IPS-20b (cell line): ENCODE results near the gene CABYR.

Experiments used
- H3K27ac ChIP-seq: one replicate; pipeline ENCODE4 v1.5.1; 2013; ENCODE audit warnings: low read length
- H3K27me3 ChIP-seq: 2 replicates; pipeline ENCODE4 v1.6.1; 2013; ENCODE audit warnings: mild to moderate bottlenecking, low read length, inconsistent platforms; ENCODE audit not compliant: insufficient read depth
- H3K36me3 ChIP-seq: 2 replicates; pipeline ENCODE4 v1.6.1; 2013; ENCODE audit warnings: low read depth, mild to moderate bottlenecking, inconsistent platforms, low read length, moderate library complexity; ENCODE audit not compliant: insufficient read depth
- H3K4me1 ChIP-seq: 2 replicates; pipeline ENCODE4 v1.6.1; 2013; ENCODE audit warnings: mild to moderate bottlenecking, control low read depth, inconsistent platforms, low read length, moderate library complexity; ENCODE audit not compliant: insufficient read depth
- H3K4me3 ChIP-seq: 2 replicates; pipeline ENCODE4 v1.5.1; 2013; ENCODE audit warnings: mild to moderate bottlenecking, low read length, inconsistent platforms
- H3K9ac ChIP-seq: 2 replicates; pipeline ENCODE4 v1.6.1; 2013; ENCODE audit warnings: low read depth, mild to moderate bottlenecking, inconsistent platforms, low read length, moderate library complexity
- H3K9me3 ChIP-seq: 2 replicates; pipeline ENCODE4 v1.6.1; 2013; ENCODE audit warnings: mild to moderate bottlenecking, low read depth, low read length, inconsistent platforms; ENCODE audit not compliant: insufficient read depth

Gene CABYR

GRCh38 chr18:24177499-24178133 is 38.8 kb downstream of the CABYR start:
- Histone ChIP-seq H3K27ac (no peak overlapping the region), H3K4me1 (no peaks in the 10 kb centered on the region), H3K9ac (no peak overlapping the region), H3K9me3 (no peaks in the 10 kb centered on the region), H3K4me3 (no peak overlapping the region), H3K27me3 (no peaks in the 10 kb centered on the region), H3K36me3 (peaks cover 25% of the 10 kb centered on the region; the same call in 1 of the 2 replicates)

- Histone ChIP-seq H3K27ac (no peak overlapping the region), H3K4me3 (no peak overlapping the region), H3K9ac (no peak overlapping the region)
Observed at GRCh38 chr18:24180048-24180447, 41.2 kb downstream of the CABYR start.

GRCh38 chr18:24181806-24182205 is 42.9 kb downstream of the CABYR start:
- no peak overlapping the region for H3K9ac ChIP-seq
- no peaks in the 10 kb centered on the region for H3K9me3 ChIP-seq
- H3K27ac ChIP-seq = no peak overlapping the region
- no peaks in the 10 kb centered on the region for H3K4me1 ChIP-seq
- H3K4me3 ChIP-seq = no peak overlapping the region
- H3K27me3 ChIP-seq = no peaks in the 10 kb centered on the region
- H3K36me3 ChIP-seq = peaks cover 17% of the 10 kb centered on the region; the same call in 1 of the 2 replicates

More at GRCh38 chr18:24180048-24180447, 41.2 kb downstream of the CABYR start:
- Histone ChIP-seq H3K36me3 (peaks cover 17% of the 10 kb centered on the region; the same call in 1 of the 2 replicates), H3K4me1 (no peaks in the 10 kb centered on the region), H3K27me3 (no peaks in the 10 kb centered on the region), H3K9me3 (no peaks in the 10 kb centered on the region)

- Histone ChIP-seq H3K9ac (no peak overlapping the region), H3K36me3 (peaks cover 3% of the 10 kb centered on the region; the same call in 1 of the 2 replicates), H3K27me3 (no peaks in the 10 kb centered on the region), H3K4me3 (no peak overlapping the region), H3K9me3 (no peaks in the 10 kb centered on the region), H3K27ac (no peak overlapping the region), H3K4me1 (peaks cover 4% of the 10 kb centered on the region; the same call in 1 of the 2 replicates)
Observed at GRCh38 chr18:24185805-24186204, 46.9 kb downstream of the CABYR start.

GRCh38 chr18:24187049-24187448 is 48.2 kb downstream of the CABYR start:
- Histone ChIP-seq H3K4me3 (no peak overlapping the region), H3K9ac (no peak overlapping the region), H3K36me3 (no peaks in the 10 kb centered on the region), H3K4me1 (peaks cover 4% of the 10 kb centered on the region; the same call in 1 of the 2 replicates), H3K27ac (no peak overlapping the region), H3K27me3 (no peaks in the 10 kb centered on the region), H3K9me3 (no peaks in the 10 kb centered on the region)

GRCh38 chr18:24187689-24188088 is 48.8 kb downstream of the CABYR start:
- Histone ChIP-seq H3K9ac (no peak overlapping the region), H3K27me3 (no peaks in the 10 kb centered on the region), H3K4me1 (peaks cover 4% of the 10 kb centered on the region; the same call in 1 of the 2 replicates), H3K27ac (no peak overlapping the region), H3K9me3 (no peaks in the 10 kb centered on the region), H3K36me3 (no peaks in the 10 kb centered on the region), H3K4me3 (no peak overlapping the region)

GRCh38 chr18:24188120-24188519 is 49.3 kb downstream of the CABYR start:
- Histone ChIP-seq H3K27ac (no peak overlapping the region), H3K4me3 (no peak overlapping the region), H3K9me3 (no peaks in the 10 kb centered on the region), H3K36me3 (no peaks in the 10 kb centered on the region), H3K4me1 (peaks cover 4% of the 10 kb centered on the region; the same call in 1 of the 2 replicates), H3K27me3 (no peaks in the 10 kb centered on the region), H3K9ac (no peak overlapping the region)

GRCh38 chr18:24189007-24189528 is 50.2 kb downstream of the CABYR start:
- Histone ChIP-seq H3K36me3 (no peaks in the 10 kb centered on the region), H3K27ac (no peak overlapping the region), H3K27me3 (no peaks in the 10 kb centered on the region), H3K9ac (no peak overlapping the region), H3K4me3 (no peak overlapping the region), H3K9me3 (no peaks in the 10 kb centered on the region), H3K4me1 (peaks cover 4% of the 10 kb centered on the region; the same call in 1 of the 2 replicates)

GRCh38 chr18:24189664-24190346 is 50.9 kb downstream of the CABYR start:
- H3K27me3 ChIP-seq = no peaks in the 10 kb centered on the region
- H3K9ac ChIP-seq = no peak overlapping the region
- peaks cover 4% of the 10 kb centered on the region; the same call in 1 of the 2 replicates for H3K4me1 ChIP-seq
- H3K9me3 ChIP-seq = no peaks in the 10 kb centered on the region
- H3K27ac ChIP-seq = no peak overlapping the region
- peaks cover 4% of the 10 kb centered on the region; the same call in 1 of the 2 replicates for H3K36me3 ChIP-seq
- no peak overlapping the region for H3K4me3 ChIP-seq

- peaks cover 9% of the 10 kb centered on the region; the same call in 1 of the 2 replicates for H3K36me3 ChIP-seq
- H3K4me3 ChIP-seq = no peak overlapping the region
- no peak overlapping the region for H3K9ac ChIP-seq
- H3K27ac ChIP-seq = no peak overlapping the region
- no peaks in the 10 kb centered on the region for H3K27me3 ChIP-seq
- H3K9me3 ChIP-seq = no peaks in the 10 kb centered on the region
- peaks cover 4% of the 10 kb centered on the region; the same call in 1 of the 2 replicates for H3K4me1 ChIP-seq
Observed at GRCh38 chr18:24190590-24190989, 51.7 kb downstream of the CABYR start.

- no peak overlapping the region for H3K9ac ChIP-seq
- H3K27ac ChIP-seq = no peak overlapping the region
- H3K4me3 ChIP-seq = no peak overlapping the region
- H3K9me3 ChIP-seq = no peaks in the 10 kb centered on the region
- no peaks in the 10 kb centered on the region for H3K4me1 ChIP-seq
- no peaks in the 10 kb centered on the region for H3K27me3 ChIP-seq
- peaks cover 12% of the 10 kb centered on the region; the same call in 1 of the 2 replicates for H3K36me3 ChIP-seq
Observed at GRCh38 chr18:24195296-24196053, 56.6 kb downstream of the CABYR start.
